Measurements from ENCODE around the gene SCAMP2. TPM values are rescaled to one million over a fixed set of nuclear protein-coding genes. Genes with fewer than 3 reads are reported as not detected.

SCAMP2 gene
- total RNA-seq, 1 experiment from 2014 or later, result 121 TPM

DNA sequence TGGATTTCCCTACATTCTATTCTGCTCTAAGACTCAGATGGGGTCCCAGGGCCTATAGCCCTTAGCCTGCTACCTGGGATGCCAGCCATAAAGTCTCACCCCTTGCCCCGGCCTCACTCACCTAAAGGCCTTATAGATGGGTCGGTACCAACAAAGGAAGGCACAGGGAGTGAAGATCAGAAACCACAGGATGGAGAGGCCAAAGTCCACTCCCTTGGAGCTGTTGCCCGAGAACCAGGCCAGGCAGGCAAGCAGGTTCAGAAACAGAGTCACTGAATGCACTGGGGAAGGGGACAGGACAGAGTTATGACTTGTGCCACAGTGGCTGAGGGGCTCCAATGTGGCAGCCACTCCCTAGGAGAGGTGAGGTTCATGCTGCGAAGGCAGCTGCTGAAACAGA is 22.8 kb downstream of the SCAMP2 start:
- Histone ChIP-seq H3K9me3 (ENCODE audit: control insufficient read depth, insufficient read depth, low read depth, low read length) (no peaks in the 10 kb centered on the region), H3K36me3 (ENCODE audit: control insufficient read depth, insufficient read depth, low read length) (peaks cover 2% of the 10 kb centered on the region), H3K27me3 (ENCODE audit: control insufficient read depth, insufficient read depth, low read length) (no peaks in the 10 kb centered on the region), H3K4me1 (ENCODE audit: control insufficient read depth, insufficient read depth, low read length) (no peaks in the 10 kb centered on the region), H3K4me3 (ENCODE audit: low read depth in 2 of 2, low read length in 2 of 2) (no peak overlapping the region), H3K27ac (ENCODE audit: low read length) (no peak overlapping the region)
- CTCF ChIA-PET, result no interaction called here
- intact Hi-C loops (cut with micrococcal nuclease; ENCODE audit: unreplicated experiment), result no loop called here
- DNase-seq (ENCODE audit: low read depth, low spot score), result no peak
- in situ Hi-C loops (cut with HindIII; ENCODE audit: low pct_unique_long_range_greater_than_20kb, low sequenced_read_pairs), result no loop called here
- TF ChIP-seq, protein P1, sequence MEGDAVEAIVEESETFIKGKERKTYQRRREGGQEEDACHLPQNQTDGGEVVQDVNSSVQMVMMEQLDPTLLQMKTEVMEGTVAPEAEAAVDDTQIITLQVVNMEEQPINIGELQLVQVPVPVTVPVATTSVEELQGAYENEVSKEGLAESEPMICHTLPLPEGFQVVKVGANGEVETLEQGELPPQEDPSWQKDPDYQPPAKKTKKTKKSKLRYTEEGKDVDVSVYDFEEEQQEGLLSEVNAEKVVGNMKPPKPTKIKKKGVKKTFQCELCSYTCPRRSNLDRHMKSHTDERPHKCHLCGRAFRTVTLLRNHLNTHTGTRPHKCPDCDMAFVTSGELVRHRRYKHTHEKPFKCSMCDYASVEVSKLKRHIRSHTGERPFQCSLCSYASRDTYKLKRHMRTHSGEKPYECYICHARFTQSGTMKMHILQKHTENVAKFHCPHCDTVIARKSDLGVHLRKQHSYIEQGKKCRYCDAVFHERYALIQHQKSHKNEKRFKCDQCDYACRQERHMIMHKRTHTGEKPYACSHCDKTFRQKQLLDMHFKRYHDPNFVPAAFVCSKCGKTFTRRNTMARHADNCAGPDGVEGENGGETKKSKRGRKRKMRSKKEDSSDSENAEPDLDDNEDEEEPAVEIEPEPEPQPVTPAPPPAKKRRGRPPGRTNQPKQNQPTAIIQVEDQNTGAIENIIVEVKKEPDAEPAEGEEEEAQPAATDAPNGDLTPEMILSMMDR (IDR thresholded peaks at IDR 0.05), result no peak
- POLR2A ChIA-PET, result no interaction called here
- ATAC-seq, result no peak
- BruUV-seq (replicated peaks), result no TSS peak

DNA sequence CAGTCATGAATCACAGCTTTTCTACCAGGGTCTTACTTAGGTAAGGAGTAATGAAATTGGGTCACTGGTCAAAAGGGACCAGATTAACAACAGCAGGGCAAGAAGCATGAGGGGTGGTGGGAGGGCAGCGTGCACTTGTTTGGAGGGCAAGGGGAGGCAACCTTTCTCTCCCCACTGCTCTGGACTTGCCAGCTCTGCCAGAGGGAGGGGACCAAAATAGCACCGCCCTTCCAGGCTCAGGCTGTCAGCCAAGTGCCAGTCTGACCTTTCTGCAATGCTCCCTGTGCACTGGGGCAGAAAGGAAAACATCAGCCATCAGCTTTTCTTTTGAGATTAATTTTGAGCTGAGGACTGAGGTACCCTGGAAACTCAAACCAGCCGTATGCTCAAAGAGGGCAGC is 25.7 kb downstream of the SCAMP2 start:
- TF ChIP-seq TCF7L2 (IDR thresholded peaks at IDR 0.05; ENCODE audit: low read depth, low read length), result no peak
- TF ChIP-seq, protein P1 (IDR thresholded peaks at IDR 0.05), result no peak
- no peak for TF ChIP-seq POLR2AphosphoS5 (IDR thresholded peaks at IDR 0.05; ENCODE audit: low read depth, low read length)
- TF ChIP-seq SIN3A (IDR thresholded peaks at IDR 0.05; ENCODE audit: borderline replicate concordance, insufficient read depth, low read depth, low read length), result no peak
- TF ChIP-seq, protein P2, sequence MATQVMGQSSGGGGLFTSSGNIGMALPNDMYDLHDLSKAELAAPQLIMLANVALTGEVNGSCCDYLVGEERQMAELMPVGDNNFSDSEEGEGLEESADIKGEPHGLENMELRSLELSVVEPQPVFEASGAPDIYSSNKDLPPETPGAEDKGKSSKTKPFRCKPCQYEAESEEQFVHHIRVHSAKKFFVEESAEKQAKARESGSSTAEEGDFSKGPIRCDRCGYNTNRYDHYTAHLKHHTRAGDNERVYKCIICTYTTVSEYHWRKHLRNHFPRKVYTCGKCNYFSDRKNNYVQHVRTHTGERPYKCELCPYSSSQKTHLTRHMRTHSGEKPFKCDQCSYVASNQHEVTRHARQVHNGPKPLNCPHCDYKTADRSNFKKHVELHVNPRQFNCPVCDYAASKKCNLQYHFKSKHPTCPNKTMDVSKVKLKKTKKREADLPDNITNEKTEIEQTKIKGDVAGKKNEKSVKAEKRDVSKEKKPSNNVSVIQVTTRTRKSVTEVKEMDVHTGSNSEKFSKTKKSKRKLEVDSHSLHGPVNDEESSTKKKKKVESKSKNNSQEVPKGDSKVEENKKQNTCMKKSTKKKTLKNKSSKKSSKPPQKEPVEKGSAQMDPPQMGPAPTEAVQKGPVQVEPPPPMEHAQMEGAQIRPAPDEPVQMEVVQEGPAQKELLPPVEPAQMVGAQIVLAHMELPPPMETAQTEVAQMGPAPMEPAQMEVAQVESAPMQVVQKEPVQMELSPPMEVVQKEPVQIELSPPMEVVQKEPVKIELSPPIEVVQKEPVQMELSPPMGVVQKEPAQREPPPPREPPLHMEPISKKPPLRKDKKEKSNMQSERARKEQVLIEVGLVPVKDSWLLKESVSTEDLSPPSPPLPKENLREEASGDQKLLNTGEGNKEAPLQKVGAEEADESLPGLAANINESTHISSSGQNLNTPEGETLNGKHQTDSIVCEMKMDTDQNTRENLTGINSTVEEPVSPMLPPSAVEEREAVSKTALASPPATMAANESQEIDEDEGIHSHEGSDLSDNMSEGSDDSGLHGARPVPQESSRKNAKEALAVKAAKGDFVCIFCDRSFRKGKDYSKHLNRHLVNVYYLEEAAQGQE (IDR thresholded peaks at IDR 0.05; ENCODE audit: insufficient read depth in 1 of 2, low read depth in 2 of 2, low read length in 1 of 2), result no peak
- H3K36me3 ChIP-seq (ENCODE audit: control insufficient read depth, insufficient read depth, low read length), result no peaks in the 10 kb centered on the region; the same call in 1 of the 2 replicates
- DNase-seq (ENCODE audit: low read depth, low spot score), result no peak
- no peak for ATAC-seq
- no peaks in the 10 kb centered on the region for H3K9me3 ChIP-seq (ENCODE audit: control insufficient read depth, insufficient read depth, low read depth, low read length)
- intact Hi-C loops (cut with micrococcal nuclease; ENCODE audit: unreplicated experiment) (no loop called here), in situ Hi-C loops (cut with HindIII; ENCODE audit: low pct_unique_long_range_greater_than_20kb, low sequenced_read_pairs) (no loop called here)
- H3K4me1 ChIP-seq (ENCODE audit: control insufficient read depth, insufficient read depth, low read length), result peaks cover 6% of the 10 kb centered on the region
- ChIA-PET POLR2A (interaction anchor here (0.6 kb wide), 1 partner anchor 14 kb away, joined by 6 read pairs; no protein-coding TSS in a partner anchor), CTCF (interaction anchor here (0.7 kb wide), 1 partner anchor 11 kb away, joined by 11 read pairs; no protein-coding TSS in a partner anchor)
- BruUV-seq (replicated peaks), result no TSS peak
- H3K27me3 ChIP-seq (ENCODE audit: control insufficient read depth, insufficient read depth, low read length), result no peaks in the 10 kb centered on the region
- H3K27ac ChIP-seq (ENCODE audit: low read length), result no peak overlapping the region
- H3K4me3 ChIP-seq (ENCODE audit: low read depth in 2 of 2, low read length in 2 of 2), result no peak overlapping the region
